LNCaP clone FGC (cell line): ENCODE results near the gene OPCML.

Source experiments
- DNase-seq: peaks from one replicate; pipeline ENCODE4 v3.0.0-alpha.2; 2011; ENCODE audit warnings: low read depth
- H3K4me3 ChIP-seq: 2 replicates; pipeline ENCODE4 v1.5.1; 2011; ENCODE audit warnings: mild to moderate bottlenecking, low read depth, low read length, control low read depth
- TF ChIP-seq, protein P1 (sequence below): IDR thresholded peaks from 2 replicates; pipeline ENCODE4 v1.5.1; 2012; ENCODE audit warnings: mild to moderate bottlenecking; ENCODE audit not compliant: control insufficient read depth, insufficient read depth; ENCODE audit errors: extremely low read depth

OPCML gene

DNA sequence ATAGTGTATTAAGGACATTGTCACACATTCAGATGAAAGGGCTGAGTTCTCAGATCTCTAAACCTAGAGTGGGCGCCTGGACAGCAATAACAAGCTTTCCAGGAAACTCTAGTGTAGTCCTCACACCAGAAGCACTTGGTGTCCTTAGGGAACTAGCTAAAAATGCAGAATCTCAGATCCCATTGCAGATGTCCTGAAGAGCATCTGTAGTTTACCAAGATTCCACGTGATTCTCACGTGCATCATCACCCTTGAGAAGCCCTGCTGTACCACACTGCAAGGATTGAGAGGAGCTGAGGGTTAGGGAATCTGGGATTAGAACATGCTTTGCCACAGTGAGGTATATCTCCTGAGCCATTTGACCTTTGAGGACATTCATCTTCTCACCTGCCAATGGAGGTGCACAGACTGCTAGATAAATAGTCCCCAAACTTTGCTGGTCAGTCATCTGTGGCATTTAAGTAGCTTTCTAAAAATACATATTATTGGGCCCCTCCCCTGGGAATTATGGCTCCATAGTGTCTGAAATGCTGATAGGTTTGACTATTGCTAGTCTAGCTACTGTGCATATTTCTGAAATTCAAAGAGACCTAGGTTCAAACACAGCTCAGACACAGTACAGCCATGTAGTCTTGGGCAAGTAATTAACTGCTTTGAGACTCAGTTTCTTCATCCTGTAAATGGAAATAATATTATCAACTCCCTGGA is 1068.9 kb downstream of the OPCML start:
- TF ChIP-seq, protein P1, sequence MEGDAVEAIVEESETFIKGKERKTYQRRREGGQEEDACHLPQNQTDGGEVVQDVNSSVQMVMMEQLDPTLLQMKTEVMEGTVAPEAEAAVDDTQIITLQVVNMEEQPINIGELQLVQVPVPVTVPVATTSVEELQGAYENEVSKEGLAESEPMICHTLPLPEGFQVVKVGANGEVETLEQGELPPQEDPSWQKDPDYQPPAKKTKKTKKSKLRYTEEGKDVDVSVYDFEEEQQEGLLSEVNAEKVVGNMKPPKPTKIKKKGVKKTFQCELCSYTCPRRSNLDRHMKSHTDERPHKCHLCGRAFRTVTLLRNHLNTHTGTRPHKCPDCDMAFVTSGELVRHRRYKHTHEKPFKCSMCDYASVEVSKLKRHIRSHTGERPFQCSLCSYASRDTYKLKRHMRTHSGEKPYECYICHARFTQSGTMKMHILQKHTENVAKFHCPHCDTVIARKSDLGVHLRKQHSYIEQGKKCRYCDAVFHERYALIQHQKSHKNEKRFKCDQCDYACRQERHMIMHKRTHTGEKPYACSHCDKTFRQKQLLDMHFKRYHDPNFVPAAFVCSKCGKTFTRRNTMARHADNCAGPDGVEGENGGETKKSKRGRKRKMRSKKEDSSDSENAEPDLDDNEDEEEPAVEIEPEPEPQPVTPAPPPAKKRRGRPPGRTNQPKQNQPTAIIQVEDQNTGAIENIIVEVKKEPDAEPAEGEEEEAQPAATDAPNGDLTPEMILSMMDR: no peak
- DNase-seq: no peak
- H3K4me3 ChIP-seq: no peak overlapping the region

DNA sequence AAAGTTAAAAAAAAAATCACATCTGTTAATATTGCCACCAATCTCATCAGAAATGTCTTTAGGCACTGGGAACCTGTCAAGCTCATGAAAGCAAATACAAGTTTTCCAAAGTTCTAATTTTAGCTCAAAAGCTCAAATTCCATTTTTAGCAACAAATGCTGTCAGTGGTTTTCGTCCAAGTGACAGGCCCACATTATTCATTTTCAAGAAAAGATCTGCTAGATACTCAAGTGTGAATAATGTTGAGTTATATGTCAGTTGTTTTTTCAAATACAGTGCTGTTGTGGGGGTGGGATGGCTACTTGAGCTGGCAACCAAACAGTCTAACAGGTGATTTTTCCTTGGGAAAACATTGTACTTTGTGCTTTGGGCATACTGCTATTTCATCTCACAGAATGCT is 1072.6 kb downstream of the OPCML start:
- TF ChIP-seq, protein P1: no peak
- no peak overlapping the region for H3K4me3 ChIP-seq
- no peak for DNase-seq

DNA sequence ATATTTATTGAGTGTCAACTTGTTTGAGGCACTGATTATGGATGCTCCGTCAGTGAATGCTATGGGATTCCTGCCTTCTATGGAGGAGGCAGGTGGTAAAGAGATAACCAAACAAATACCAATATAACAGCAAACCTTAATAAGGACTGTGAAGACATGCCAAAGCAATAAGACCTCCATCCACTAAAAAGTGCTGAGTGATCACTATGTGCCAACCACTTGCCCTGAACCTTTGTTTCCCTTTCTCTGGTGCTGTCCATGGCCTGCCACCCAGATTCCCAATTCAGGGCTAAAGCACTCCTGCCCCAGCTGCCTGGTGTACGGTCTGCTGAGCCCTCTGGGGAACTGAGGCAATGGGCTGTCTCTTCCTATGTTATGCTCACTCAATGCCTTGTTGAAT is 1074.9 kb downstream of the OPCML start:
- DNase-seq: no peak
- H3K4me3 ChIP-seq: no peak overlapping the region
- TF ChIP-seq, protein P1: no peak

DNA sequence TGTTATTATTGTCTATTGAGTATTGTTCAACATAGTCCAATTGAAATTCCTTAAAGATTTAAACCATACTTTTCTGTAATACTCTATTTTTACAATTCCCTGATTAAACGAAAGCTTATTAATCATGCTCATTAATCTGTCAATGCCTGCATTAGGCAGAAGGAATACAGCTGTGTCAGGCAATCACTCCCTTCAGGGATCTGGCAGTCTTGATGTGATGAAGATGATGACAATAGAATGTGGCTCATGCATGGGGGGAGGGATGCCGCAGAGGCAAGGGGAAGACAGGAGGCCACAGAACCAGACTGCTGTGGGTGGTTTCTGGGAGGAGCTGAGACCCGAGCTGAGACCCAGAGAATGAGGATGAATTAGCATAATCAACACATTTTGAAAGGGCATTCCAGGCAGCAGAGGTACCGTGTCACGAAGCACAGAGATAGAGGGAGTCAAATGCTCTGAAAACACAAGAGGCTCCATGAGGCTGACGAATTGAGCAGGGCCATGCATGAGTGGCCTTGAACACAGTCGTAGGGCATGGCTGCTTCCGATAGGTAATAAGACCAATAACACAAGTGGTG is 1075.5 kb downstream of the OPCML start:
- TF ChIP-seq, protein P1: no peak
- no peak overlapping the region for H3K4me3 ChIP-seq
- no peak for DNase-seq

DNA sequence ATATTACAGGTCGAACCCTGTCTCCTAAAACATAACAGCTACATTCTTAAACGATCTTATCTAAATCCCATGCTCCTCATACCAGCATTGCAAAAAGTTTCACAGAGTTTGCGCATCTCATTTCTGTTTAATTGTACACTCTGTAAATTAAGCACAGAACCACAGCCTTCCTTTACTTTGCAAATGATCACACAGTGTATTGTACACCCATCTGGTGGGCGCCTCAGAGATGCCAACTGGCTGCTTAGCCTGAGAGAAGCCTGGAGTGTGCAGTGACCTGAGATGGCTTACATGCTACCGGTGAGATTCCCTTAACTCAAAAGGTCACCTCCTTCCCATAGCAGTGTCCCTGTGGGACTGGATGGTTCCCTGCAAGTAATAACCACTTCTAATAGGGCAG is 1077.3 kb downstream of the OPCML start:
- no peak for DNase-seq
- TF ChIP-seq, protein P1: no peak
- no peak overlapping the region for H3K4me3 ChIP-seq

DNA sequence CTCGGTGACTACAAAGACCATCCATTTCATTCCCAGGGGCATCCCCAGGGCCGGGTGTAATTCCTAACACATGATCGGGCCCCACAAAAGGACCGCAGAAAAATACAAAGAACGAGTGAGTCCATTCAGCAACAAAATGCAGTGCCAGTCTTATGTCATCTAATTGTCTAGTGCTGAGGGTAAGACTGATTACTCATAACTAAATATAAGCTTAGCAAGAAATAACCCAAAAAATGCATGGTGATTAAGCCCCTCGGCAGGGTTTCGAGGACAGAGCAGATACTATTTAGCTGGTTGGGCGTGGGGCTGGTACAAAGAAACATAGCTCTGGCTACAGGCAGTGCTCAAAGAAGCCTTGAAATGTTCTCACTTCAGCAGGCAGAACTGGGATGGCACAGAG is 1078.9 kb downstream of the OPCML start:
- TF ChIP-seq, protein P1: no peak
- H3K4me3 ChIP-seq: no peak overlapping the region
- no peak for DNase-seq

DNA sequence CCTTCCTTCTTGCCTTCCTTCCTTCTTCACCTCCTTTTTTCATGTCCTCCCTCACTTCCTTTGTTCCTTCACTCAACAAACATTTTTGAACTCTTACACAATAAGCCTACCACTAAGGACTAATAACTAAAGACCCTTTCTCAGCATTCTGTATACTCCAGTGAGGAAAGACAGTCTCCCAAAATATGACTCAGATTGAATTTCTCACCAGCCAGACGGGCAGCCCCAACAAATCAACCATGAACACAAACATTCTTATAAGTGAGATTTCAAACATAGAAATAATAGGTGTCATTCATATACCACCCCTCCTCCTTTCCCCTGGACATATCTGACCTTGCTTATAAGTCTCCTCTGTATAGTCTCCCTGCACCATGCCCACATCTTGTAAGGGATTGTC is 1079.7 kb downstream of the OPCML start:
- TF ChIP-seq, protein P1: no peak
- DNase-seq: no peak
- H3K4me3 ChIP-seq: no peak overlapping the region
